Activated CD4-positive, alpha-beta T cell treated with anti-CD3 and anti-CD28 coated beads, Interleukin-2, amount 50 U/mL, for 16 hours (primary cell): ENCODE measurements around the gene HPS3.
"Not testable (repeated sequence)": the region's sequence is repeated elsewhere in the genome, so short reads cannot be mapped to it uniquely, and the experiment has no call there.

Experiments
- DNase-seq: peaks from one replicate; pipeline ENCODE4 v3.0.0-alpha.2; 2020

The HPS3 gene

GRCh38 chr3:149129326-149130205, at the start of gene HPS3:
TSS of gene HPS3 (plus strand) at chr3:149129638. CDS start at chr3:149129724, 86 bp downstream.
- DNase-seq = peak; percentile 82

- DNase-seq = no peak
Observed at GRCh38 chr3:149080011-149080698, 49.3 kb upstream of the HPS3 start.

GRCh38 chr3:149080699-149081091, 48.7 kb upstream of the HPS3 start:
- DNase-seq = no peak

GRCh38 chr3:149081772-149082171, 47.7 kb upstream of the HPS3 start:
- DNase-seq = no peak

GRCh38 chr3:149085828-149086231, 43.6 kb upstream of the HPS3 start:
- peak; percentile 23 for DNase-seq

- DNase-seq = peak; percentile 96
Observed at GRCh38 chr3:149086232-149086988, 43.0 kb upstream of the HPS3 start, which contains the start of gene HLTF. TSS of gene HLTF (minus strand) at chr3:149086533. CDS start at chr3:149086336, 197 bp downstream.

- DNase-seq = no peak
Observed at GRCh38 chr3:149087208-149087607, 42.2 kb upstream of the HPS3 start.

- no peak for DNase-seq
Observed at GRCh38 chr3:149089395-149089794, 40.0 kb upstream of the HPS3 start.

- DNase-seq = no peak
Observed at GRCh38 chr3:149090461-149090860, 39.0 kb upstream of the HPS3 start.

GRCh38 chr3:149090907-149091306, 38.5 kb upstream of the HPS3 start:
- no peak for DNase-seq

GRCh38 chr3:149091983-149092382, 37.5 kb upstream of the HPS3 start:
- DNase-seq = no peak

GRCh38 chr3:149095487-149095886, 34.0 kb upstream of the HPS3 start:
- no peak for DNase-seq

GRCh38 chr3:149097987-149098386, 31.5 kb upstream of the HPS3 start:
- not testable (repeated sequence) for DNase-seq

GRCh38 chr3:149101154-149101553, 28.3 kb upstream of the HPS3 start:
- DNase-seq = no peak

GRCh38 chr3:149101641-149102040, 27.8 kb upstream of the HPS3 start:
- no peak for DNase-seq

- DNase-seq = no peak
Observed at GRCh38 chr3:149104484-149104883, 25.0 kb upstream of the HPS3 start.

- DNase-seq = no peak
Observed at GRCh38 chr3:149114458-149114857, 15.0 kb upstream of the HPS3 start.

- DNase-seq = no peak
Observed at GRCh38 chr3:149115114-149115513, 14.3 kb upstream of the HPS3 start.

- DNase-seq = no peak
Observed at GRCh38 chr3:149118724-149119123, 10.7 kb upstream of the HPS3 start.

GRCh38 chr3:149119466-149119865, 10.0 kb upstream of the HPS3 start:
- DNase-seq = no peak

- peak; percentile 58 for DNase-seq
Observed at GRCh38 chr3:149120051-149120972, 9.1 kb upstream of the HPS3 start.
